Measurements from ENCODE around the gene DYSF.
"Not testable (repeated sequence)": the region's sequence is repeated elsewhere in the genome, so short reads cannot be mapped to it uniquely, and the experiment has no call there.

DYSF gene

DNA sequence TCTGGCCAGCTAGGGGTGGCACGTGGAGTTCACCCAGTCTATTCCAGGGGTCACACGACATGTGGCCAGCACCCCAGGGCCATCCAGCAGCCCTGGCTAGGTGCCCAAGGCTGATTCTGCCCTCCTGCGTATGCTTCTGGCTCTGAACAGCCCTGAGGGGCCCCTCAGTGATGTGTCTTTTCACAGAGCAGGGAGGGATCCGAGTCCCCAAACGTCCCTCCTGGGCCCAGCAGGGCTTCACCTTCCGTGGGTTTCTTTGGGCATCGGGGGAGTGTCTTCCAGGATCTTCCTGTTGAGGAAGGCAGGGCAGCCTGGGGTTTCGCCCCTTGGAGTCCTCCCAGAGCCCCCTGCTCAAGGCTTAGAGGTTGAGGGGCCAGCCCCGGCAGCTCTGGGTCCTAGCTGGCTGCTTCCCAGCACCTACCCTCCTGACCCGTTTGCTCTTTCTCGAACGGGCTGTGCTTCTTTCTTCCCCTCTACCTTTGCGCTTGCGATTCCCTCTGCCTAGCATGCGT, 165.9 kb downstream of the DYSF start:
- no peak for DNase-seq

DNA sequence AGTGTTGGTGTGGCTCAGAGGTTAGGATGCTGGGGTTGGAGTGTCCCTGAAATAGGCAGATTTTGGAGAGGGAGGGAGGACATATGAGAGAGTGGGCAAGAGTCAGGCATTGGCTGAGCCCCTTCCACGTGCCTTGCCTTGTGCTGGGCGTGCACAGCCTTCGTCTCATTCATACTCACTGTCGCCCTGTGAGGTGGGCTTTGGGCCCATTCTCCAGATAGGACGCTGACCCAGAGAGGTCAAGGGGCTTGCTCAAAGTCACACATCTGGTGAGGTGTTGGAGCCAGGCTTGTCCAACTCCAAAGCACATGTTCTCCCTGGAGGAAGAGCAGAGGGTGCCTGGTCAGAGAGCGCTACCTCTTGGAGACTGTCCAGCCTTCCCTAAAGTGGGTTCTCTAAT, 166.8 kb downstream of the DYSF start:
- no peak for DNase-seq

DNA sequence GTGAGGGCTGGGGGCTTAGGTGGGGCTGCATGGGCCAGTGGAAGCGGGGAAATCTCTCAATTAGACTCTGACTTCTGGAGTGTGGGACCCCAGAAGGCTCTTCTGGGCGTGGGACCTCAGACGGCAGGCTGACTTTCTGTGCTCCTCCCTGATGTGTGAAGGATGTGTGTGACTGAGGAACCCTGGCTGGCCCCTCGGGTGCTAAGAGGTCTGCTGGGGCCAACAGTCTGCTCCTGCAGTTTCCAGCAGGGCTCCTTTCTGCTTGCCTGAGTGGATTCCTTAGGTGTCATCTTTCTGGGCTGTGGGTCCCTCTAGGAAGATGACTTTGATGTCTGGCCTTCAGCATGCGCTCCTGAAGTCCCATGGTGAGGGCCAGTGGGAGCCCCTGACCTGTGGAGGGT, 167.5 kb downstream of the DYSF start:
- no peak for DNase-seq

DNA sequence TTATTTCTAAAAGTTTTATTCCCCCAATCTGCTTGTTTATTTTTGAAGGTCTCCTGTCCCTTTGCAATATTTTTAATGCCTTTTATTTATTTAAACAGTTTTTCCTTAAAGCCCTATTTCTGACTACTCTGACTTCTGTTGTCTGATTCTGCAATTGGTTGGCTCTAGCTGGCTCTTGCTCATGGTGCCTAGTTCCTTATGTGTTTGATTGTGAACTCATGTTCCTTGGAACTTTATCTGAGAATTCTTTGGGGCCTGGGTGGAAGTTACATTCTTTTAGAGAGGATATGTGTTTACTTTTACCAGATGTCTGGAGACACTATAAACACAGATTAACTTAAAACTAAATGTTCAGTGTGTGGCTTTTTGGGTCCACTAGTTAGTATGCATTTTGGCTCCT, 175.9 kb downstream of the DYSF start:
- no peak for DNase-seq

DNA sequence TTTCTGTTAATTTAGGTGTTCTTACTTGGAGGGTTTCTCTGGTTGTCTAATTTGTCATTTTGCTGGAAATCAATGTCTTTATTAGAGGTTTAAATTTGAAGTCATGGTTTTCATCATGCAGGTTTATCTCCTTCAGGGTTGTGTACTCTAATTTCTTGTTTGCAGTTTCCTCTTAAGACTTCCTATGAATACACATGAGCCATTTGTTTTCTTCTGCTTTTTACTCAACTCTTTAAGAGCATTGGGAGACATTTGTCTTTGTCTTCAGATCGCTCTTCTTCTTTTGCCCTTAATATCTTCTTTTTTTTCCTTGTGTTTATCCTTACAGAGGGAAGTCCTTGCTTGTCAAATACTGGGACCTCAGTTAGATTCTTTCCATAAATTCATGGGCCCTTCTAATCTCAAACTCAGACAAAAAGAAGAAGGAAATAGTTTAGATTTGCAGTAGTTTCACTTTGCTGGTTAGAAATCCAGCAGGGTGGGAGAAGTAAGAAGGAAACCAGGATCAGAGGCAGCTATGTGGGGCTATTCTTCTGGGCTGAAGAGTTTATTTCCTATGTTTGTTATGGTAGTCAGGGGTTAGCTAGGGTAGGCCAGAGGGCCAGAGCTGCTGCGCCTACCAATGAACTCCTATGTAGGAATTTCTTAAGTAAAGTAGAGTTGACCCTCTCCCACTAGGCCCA, 176.6 kb downstream of the DYSF start:
- no peak for DNase-seq

DNA sequence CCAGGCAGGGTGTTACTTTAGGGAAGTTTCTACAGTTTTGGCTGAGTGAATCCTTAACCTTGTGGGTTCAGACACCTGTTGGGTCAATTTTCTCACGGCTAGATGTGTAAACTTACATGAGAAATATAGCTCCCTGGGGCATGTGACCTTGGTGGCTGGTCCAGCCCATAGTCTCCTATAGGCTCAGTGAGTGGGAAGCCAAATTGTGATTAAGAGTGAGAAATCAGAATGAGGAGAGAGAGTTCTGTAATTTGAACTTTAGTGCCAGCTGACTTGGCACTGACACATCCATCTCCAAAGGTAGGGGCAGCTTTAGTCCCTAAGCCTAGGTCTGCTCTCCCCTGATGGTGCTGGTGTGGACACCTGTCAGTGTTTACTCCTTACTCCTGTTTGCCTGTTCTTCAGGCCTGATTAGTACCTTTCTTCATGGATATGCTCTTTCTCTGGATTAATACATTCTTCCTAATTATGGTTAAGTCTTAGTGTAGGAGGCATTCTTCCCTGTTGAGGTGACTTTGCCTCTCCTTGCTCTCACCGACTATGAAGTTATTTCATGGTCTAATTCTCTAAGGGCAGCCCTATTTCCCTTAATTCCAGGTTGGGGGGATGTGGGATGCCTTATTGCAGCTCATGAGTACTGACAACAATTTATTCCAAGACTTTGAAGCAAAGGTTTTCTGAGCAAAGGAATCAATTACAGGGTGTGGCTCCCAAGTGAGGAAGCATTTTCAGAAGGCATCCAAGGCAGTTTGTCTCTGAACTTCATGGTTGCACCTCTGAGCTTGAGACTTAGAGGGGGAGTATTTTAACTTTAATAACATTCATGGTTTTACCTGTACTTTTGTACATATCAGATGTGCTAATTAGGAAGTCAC, 177.3 kb downstream of the DYSF start:
- no peak for DNase-seq

DNA sequence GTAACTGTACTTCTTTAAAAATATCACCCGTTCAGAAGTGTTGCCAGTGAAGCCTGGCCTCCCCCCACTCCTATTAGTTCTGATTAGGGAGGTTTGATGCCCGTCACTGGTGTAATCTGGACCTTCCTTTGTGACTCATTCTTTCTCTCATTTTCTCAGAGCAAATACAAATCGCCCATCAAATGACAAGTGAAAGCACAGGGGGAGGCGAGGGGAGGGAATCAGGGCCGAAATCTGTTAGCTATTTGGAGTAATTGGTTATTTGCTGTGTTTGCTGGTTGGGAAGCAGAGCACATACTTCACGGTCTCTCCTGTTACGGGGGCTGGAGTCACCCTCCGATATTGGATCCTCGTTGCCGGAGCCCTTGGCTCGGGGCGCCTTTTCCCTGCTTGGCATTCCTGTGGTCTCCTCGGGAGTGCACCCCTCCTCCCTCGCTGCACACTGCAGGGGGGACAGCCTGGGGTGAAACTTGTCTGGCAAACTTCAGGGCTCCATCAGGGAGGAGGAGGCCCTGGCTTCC, 178.1 kb downstream of the DYSF start:
- DNase-seq: no peak

DNA sequence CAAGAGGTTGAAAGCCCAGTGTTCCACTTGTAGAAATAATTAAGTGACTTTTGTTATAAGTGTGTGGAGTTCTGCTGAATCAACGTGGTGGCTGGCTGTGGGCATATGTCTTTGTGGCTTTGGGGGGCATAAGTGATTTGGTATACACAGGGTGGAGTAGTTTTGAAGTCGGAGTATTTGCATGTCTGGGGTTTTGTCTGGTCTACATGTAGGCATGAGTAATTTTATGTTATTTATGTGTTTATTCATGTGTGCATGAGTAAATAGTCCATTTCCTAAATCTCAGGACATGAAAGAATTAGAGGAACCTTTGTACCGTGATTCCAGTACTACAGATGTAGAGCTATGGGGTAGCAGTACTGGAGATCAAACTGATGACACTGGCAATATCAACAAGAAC, 179.7 kb downstream of the DYSF start:
- no peak for DNase-seq

DNA sequence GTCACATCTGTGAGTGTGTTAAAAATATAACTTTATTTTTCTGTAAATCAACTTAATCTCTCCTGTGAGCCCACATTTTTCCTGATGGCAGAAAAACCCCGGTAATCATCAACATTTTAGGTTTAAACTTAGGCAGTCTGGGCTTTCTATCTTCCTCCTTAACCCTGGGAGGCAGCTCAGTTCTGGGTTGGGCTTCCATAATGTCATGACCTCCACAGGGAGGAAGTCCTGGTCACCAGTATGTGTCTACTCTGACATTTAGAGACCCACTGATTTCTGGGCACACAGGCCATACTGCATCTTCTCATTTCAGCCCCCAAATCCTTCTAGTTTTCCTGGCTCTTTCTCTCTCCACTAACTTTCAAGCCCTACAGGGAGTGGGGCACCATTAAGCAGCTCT, 181.2 kb downstream of the DYSF start:
- no peak for DNase-seq

DNA sequence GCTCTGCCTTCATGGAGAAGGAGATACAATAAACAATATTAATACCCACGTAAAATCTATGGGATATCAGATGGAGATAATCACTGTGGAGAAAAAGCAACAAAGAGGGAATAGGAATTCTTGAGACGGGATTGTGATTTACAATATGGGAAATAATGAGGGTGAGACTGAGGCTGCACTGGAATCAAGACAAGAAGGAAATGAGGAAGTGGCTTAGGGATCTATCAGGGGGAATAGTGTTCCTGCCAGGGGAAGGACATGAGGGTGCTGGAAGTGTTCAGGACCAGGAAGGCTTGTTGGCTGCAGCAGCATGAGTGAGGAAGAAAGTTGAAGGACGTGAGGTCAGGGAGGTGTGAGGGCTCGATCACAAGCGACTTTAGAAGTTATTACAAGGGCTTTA, 182.4 kb downstream of the DYSF start:
- DNase-seq: no peak

DNA sequence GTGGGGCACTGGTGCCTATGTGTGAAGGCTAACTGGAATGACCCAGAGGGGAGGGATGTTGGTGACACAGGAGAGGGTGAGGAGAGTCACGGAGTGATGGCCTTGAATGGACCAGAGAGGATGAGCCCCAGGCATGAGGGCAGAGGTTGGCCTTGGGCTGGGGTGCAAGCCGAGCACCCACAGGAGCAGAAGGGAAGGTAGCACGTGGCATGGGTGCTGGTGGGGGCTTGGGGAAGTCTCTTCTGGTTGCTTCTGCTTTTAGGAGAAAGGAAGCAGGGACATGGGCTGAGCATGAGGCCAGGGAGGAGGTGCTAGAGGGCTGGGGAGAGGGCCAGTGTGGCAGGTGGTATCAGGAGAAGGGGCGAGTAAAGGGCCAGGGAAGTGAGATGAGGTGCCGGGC, 183.8 kb downstream of the DYSF start:
- no peak for DNase-seq

DNA sequence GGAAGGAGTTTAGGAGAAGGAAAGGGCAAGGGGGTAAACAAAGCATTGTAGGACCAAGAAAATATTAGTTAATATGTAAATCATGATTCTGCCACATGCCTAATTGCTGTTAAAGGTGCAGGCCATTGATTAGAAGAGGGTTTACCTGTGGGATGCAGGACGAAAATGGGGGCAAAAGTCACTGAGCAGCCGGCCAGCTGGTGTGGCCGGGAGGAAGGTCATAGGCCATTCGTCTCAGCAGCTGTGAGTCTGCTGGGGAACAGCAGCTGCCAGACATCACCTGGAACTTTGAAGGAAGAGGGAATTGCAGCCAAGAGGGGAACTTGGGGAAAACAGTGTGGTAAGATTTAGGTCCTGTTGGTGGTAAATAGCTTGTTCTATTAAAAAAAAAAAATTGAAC, 184.4 kb downstream of the DYSF start:
- DNase-seq: no peak

DNA sequence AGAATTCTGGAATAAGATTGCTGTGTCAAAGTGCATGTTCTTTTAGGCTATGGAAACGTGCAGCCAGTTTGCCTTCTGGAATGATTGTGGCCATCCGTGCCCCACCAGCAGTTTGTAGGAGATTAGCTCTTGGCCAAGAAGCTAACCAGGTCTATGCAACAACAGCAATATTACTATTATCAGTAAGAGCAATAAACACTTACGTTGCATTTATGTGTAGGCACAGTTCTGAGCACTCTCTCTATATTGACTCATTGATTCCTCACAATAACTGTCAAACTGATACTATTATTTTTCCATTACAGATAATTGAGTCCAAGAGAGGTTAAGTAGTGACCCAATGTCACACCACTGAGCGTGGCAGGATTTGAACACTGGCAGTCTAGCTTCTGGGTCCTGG, 186.4 kb downstream of the DYSF start:
- DNase-seq: no peak

DNA sequence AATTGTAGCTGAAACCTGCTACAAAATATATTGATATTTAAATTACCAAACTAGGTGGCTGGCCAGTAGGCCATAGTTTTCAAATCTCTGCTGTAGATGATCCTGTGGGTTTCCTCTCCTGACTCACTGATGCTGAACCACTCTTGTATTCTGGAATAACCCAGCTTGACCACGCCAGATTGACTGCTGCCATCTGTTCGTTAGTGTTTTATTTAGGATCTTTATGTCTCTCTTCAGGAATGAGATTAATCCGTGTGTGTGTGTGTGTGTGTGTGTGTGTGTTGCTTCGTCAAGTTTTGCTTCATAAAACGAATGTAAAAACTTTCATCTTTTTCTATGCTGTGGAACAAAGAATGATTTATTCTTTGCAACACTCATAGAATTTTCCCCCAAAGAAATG, 187.1 kb downstream of the DYSF start:
- no peak for DNase-seq

DNA sequence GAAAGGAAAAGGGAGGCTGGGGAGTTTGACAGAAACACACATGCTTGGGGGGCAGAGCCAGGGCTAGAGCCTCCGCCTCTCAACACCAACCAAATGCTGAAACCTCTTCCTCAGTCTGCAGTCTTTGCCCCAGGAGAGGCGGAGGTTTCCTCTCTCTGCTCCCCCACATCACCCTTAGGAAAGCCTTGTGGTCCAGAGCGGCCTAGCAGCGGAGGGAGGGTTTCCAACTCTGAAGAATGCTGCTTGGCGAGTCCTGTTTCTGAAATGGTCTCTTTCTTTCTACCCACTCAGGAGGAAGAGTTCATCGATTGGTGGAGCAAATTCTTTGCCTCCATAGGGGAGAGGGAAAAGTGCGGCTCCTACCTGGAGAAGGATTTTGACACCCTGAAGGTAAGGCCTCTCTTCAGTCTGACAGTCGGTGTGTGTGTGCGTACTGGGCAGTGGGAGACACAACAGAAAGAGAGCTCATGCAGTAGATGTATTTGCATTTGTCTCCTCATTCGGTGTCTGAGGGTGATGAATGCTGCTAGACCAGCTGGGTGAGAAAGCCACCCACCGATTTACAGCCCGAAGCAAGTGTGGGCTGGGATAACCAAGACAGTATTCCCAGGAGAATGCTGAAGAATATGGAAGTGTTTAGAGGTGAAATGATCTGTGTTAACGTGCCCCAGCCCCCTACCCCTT, 190.5 kb downstream of the DYSF start:
- DNase-seq: no peak

DNA sequence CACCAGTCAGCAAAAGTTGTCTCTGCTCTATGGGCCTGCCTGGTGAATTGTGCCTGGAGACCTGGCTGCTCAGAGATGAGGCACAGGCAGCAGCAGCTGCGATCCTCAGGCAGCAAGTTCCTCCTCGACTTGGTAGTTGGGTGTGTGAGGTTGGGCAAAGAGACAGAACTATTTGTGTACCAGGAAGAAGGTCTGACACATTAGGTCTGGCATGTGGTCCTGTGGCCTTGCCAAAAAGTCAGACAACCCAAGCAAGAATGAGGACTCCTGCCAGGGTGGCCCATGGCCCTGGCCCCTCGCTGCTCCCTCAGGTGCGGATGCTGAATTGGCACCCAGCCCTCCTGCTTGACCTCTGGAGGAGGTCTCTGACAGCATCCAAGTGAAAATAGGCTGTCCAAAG, 192.7 kb downstream of the DYSF start:
- no peak for DNase-seq

DNA sequence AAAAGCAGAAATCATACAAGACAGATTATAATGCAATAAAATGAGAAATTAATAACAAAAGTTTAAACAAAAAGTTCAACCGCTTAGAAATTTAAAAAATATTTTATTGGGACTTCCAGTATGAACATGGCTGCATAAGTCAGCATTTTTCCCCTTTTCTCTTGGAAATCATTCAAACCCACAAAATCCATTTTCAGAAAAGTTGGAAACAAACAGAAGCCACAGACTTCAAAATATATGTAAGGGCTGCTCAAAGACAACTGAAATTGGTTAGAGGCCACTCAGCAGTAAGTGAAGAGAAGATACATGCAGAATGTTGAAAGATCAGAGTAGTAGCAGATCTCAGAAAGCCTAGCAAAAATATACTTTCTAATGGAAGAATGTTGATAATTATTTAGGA, 194.0 kb downstream of the DYSF start:
- no peak for DNase-seq

DNA sequence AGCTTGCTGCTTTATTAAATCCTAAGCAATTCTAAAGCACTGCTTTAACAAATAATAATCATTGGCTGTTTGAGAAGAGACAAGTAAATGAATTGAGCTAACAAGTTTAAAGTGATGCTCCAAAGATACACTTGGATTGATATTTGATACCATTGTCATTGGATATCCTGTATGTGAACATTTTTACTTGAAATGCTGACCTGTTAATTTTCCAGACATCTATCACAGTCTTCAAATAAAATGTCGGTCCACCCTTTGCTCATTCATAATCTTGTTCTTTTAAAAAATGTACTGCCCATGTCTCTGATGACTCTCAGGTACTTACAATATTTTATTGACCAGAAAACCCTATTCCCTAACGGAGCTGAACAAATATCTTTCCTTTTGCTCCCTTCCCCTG, 202.1 kb downstream of the DYSF start:
- DNase-seq: no peak

DNA sequence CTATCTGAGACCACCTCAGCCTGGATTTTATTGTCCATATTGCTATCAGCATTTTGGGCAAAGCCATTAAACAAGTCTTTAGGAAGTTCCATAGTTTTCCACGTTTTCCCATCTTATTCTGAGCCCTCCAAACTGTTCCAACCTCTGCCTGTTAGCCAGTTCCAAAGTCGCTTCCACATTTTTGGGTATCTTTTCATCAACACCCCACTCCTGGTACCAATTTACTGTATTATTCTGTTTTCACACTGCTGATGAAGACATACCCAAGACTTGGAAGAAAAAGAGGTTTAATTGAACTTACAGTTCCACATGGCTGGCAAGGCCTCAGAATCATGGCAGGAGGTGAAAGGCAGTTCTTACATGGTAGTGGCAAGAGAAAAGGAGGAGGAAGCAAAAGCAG, 204.9 kb downstream of the DYSF start:
- not testable (repeated sequence) for DNase-seq

DNA sequence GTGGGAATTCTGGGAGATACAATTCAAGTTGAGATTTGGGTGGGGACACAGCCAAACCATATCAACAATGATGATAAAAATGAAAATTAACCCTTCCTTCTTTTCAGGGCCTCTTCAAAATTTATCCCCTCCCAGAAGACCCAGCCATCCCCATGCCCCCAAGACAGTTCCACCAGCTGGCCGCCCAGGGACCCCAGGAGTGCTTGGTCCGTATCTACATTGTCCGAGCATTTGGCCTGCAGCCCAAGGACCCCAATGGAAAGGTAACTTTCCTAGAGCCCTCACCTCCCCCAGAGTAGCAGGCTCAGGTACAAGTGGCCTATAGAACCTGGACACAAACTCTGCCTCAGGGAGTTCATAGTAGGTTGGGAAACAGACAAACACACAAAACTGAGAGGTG, 205.4 kb downstream of the DYSF start:
- no peak for DNase-seq

DNA sequence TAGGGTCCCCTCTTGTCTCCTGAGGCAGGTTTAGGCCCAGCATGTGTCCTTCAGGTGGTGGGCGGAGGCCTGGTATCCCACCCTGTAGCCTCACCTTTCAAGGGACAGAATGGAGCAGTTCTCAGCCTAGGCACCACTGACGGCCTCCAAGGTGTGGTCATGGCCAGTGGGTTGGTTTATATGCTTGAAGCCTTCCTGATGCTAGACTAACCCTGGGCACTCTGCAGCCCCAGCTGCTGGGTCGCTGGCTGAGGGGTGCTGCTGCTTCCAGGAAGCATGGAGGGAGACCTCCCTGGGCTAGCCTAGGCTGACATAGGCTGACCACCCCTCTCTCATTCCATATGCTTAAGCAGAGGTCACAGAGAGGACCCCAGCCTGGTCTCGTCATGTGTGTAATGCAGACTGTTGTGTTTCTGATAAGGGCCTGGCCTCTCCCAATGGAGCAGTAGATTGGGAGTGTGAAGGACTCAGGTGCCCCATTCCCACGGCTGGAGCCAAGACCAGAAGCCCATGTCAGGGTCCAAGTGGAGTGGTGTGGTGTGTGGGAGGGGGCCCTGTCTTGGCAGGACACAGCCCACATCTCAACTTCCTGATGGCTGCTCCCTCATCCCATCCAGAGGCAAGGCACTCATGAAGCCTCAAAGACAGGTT, 206.6 kb downstream of the DYSF start:
- DNase-seq: no peak

DNA sequence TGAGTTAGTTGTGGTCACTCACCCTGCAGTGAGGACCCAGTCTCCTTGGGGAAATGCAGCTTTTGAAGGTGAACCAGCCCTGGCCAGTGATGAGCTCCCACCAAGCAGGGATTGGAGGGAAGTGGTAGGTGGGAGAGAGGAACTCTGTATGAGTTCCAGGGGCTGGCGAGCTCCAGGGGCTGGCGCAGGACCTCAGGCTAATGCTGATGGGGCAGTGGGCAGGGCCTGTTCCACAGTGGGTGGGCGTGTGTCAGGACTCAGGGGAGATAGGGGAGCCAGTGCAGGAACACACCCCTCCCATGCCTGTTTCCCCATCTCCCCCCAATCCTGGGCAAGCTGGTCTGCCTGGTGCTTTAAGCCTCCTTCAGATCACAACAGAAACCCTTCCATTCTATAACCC, 208.4 kb downstream of the DYSF start:
- no peak for DNase-seq
